Naive thymus-derived CD4-positive, alpha-beta T cell (primary cell): ENCODE data around the gene PIGZ. TPM values are rescaled to one million over a fixed set of nuclear protein-coding genes. Genes with fewer than 3 reads are reported as not detected.

Experiments used
- ATAC-seq: fragments of 150-1000 bp; cut with Tn5 transposase; 2 replicates; pipeline ENCODE4 v1.10.0; 2021; ENCODE audit warnings: mild to moderate bottlenecking, moderate library complexity
- CTCF ChIA-PET: fragments of 350-600 bp; sonication (Branson Sonifier 250); formaldehyde crosslinking; loops from one replicate; lab custom pipeline; 2021; ENCODE audit warnings: antibody characterized with exemption; lab: Charles Lee
- POLR2A ChIA-PET: fragments of 350-600 bp; sonication (Branson Sonifier 250); formaldehyde crosslinking; loops from one replicate; lab custom pipeline; 2021; ENCODE audit warnings: antibody characterized with exemption, inconsistent platforms; lab: Charles Lee
- DNase-seq, 9 donors: peaks; one replicate each; pipeline versions ENCODE4 v3.0.0 to v3.0.0-alpha.2; 2020 to 2022; ENCODE audit warnings: mixed read lengths in 1 of 9
- H3K27ac ChIP-seq: one replicate; pipeline ENCODE4 v1.7.0; 2013; ENCODE audit warnings: mild to moderate bottlenecking, low read depth, low read length, moderate library complexity
- H3K27me3 ChIP-seq, 2 donors: one replicate each; pipeline ENCODE4 v1.7.0; 2013; ENCODE audit warnings: low read length in 2 of 2, mild to moderate bottlenecking in 2 of 2, moderate library complexity in 2 of 2; ENCODE audit not compliant: control insufficient read depth in 2 of 2, insufficient read depth in 2 of 2
- H3K36me3 ChIP-seq, 3 experiments: 1 replicate in 2 of 3; 2 replicates in 1 of 3; pipeline ENCODE4 v1.7.0; 2013; ENCODE audit warnings: low read length in 3 of 3, mild to moderate bottlenecking in 3 of 3, moderate library complexity in 1 of 3; ENCODE audit not compliant: insufficient read depth in 3 of 3, control insufficient read depth in 2 of 3
- H3K4me1 ChIP-seq, 2 donors: one replicate each; pipeline ENCODE4 v1.7.0; 2013; ENCODE audit warnings: low read length in 2 of 2, mild to moderate bottlenecking in 2 of 2, moderate library complexity in 1 of 2; ENCODE audit not compliant: control insufficient read depth in 2 of 2, insufficient read depth in 2 of 2
- H3K4me3 ChIP-seq: 2 replicates; pipeline ENCODE4 v1.7.0; 2013; ENCODE audit warnings: mild to moderate bottlenecking, low read length
- H3K9me3 ChIP-seq, 3 experiments: 1 replicate in 2 of 3; 2 replicates in 1 of 3; pipeline ENCODE4 v1.7.0; 2013; ENCODE audit warnings: low read length in 3 of 3; ENCODE audit not compliant: control insufficient read depth in 2 of 3
- H3K27ac Mint-ChIP-seq, 9 donors: one replicate each; pipeline ENCODE4 v1.8.0; 2020 to 2022; ENCODE audit warnings: mixed read lengths in 9 of 9, mild to moderate bottlenecking in 8 of 9, moderate library complexity in 5 of 9, inconsistent platforms in 2 of 9
- H3K27me3 Mint-ChIP-seq, 5 donors: one replicate each; pipeline ENCODE4 v1.8.0; 2021 to 2022; ENCODE audit warnings: mixed read lengths in 5 of 5, mild to moderate bottlenecking in 1 of 5
- H3K36me3 Mint-ChIP-seq, 5 donors: one replicate each; pipeline ENCODE4 v1.8.0; 2020 to 2022; ENCODE audit warnings: mixed read lengths in 5 of 5, mild to moderate bottlenecking in 3 of 5, inconsistent platforms in 1 of 5
- H3K4me1 Mint-ChIP-seq, 7 donors: one replicate each; pipeline ENCODE4 v1.8.0; 2020 to 2022; ENCODE audit warnings: mixed read lengths in 7 of 7, mild to moderate bottlenecking in 3 of 7, inconsistent platforms in 1 of 7
- H3K4me3 Mint-ChIP-seq, 10 donors: one replicate each; pipeline ENCODE4 v1.8.0; 2020 to 2022; ENCODE audit warnings: mild to moderate bottlenecking in 10 of 10, mixed read lengths in 10 of 10, moderate library complexity in 6 of 10, inconsistent platforms in 2 of 10
- H3K9me3 Mint-ChIP-seq, 11 donors: one replicate each; pipeline ENCODE4 v1.8.0; 2020 to 2022; ENCODE audit warnings: mixed read lengths in 11 of 11, mild to moderate bottlenecking in 4 of 11, inconsistent platforms in 1 of 11, moderate library complexity in 1 of 11
- intact Hi-C, 2 donors: fragments of 100-400 bp; cut with micrococcal nuclease; formaldehyde crosslinking; loops; one replicate each; pipeline ENCODE4 v1.15.1; 2023
- polyA plus RNA-seq, 2 donors: library from polyadenylated mRNA; unstranded; fragments of 300-500 nt; fragmentation: Illumina TruSeq; gene quantifications; one replicate each; pipeline ENCODE4 v1.2.3, GENCODE V29; 2021
- total RNA-seq, 6 experiments: library from RNA in 5 of 6; stranded (reverse) in 5 of 6; gene quantifications; 1 replicate in 5 of 6; 2 replicates in 1 of 6; pipeline ENCODE4 v1.2.3 and lab custom pipeline; 2021 to 2026

The PIGZ gene
- total and polyA plus RNA-seq, 7 experiments from 2014 or later, result 0.20 to 2.7 (median 0.78) TPM; not detected in 1

DNA sequence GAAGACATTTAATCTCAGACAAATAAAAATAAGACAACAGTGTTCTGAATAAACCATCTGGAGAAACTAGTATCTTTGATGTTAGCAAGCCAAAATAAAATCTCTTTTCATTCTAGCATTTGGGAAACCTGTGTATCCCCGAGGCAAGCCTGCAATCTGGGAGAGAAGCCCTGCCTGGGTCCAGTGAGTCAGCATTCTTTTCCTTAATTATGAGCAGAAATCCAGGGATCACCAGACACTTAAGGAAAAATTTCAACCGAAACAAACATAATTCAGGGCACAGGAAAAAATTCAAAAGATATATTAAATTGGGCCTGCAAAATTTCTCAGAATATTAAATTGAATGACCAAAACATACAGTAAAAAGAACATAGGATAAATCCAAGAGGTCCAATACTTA is 30.5 kb downstream of the PIGZ start:
- peaks cover 0 to 5% (median 0%) of the 10 kb centered on the region in 5 donors for H3K27me3 Mint-ChIP-seq
- H3K9me3 Mint-ChIP-seq, result peaks cover 0 to 5% (median 0%) of the 10 kb centered on the region in 11 donors
- H3K4me1 Mint-ChIP-seq, result peaks cover 14 to 45% (median 31%) of the 10 kb centered on the region in 7 donors
- intact Hi-C loops, result no loop called here
- no peak overlapping the region for H3K4me3 Mint-ChIP-seq
- POLR2A ChIA-PET, result no interaction called here
- peaks cover 11 to 37% (median 25%) of the 10 kb centered on the region in 5 donors for H3K36me3 Mint-ChIP-seq
- Histone ChIP-seq H3K36me3 (peaks cover 18 to 71% (median 38%) of the 10 kb centered on the region in 3 experiments), H3K4me1 (peaks cover 7 to 13% of the 10 kb centered on the region in 2 donors), H3K27ac (no peak overlapping the region), H3K9me3 (no peaks in the 10 kb centered on the region), H3K4me3 (no peak overlapping the region), H3K27me3 (no peaks in the 10 kb centered on the region)
- ATAC-seq (no peak), DNase-seq (no peak)
- CTCF ChIA-PET, result no interaction called here
- H3K27ac Mint-ChIP-seq, result peak overlapping the region in 5 of 9 donors; percentile 32 to 57 (median 42)

DNA sequence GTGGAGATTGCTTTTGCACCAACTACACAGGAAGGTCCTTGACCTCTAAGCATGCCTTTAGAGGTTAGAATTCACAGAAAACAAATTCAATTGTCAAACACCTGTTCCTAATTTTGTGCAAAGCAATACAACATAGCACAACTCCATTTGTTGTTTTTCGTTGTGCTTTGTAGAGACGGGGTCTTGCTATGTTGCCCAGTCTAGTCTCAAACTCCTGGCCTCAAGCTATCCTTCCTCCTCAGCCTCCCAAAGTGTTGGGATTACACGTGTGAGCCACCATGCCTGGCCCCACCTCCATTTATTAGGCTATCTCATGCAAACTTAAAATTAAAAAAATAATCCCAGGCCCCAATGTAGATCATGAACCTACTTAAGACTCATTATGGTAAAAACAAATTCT is 32.3 kb downstream of the PIGZ start:
- H3K27ac ChIP-seq, result no peak overlapping the region
- H3K27me3 Mint-ChIP-seq, result no peaks in the 10 kb centered on the region
- DNase-seq, result no peak
- H3K36me3 Mint-ChIP-seq, result peaks cover 11 to 49% (median 26%) of the 10 kb centered on the region in 5 donors
- no peaks in the 10 kb centered on the region for H3K9me3 ChIP-seq
- H3K36me3 ChIP-seq, result peaks cover 18 to 74% (median 40%) of the 10 kb centered on the region in 3 experiments
- H3K27ac Mint-ChIP-seq, result peak overlapping the region in 1 of 9 donors; percentile 43
- H3K9me3 Mint-ChIP-seq, result no peaks in the 10 kb centered on the region
- no peak overlapping the region for H3K4me3 Mint-ChIP-seq
- H3K4me3 ChIP-seq, result no peak overlapping the region
- intact Hi-C loops, result no loop called here
- POLR2A ChIA-PET, result no interaction called here
- H3K4me1 ChIP-seq, result peaks cover 4 to 7% of the 10 kb centered on the region in 2 donors
- H3K27me3 ChIP-seq, result no peaks in the 10 kb centered on the region
- H3K4me1 Mint-ChIP-seq, result peaks cover 5 to 29% (median 18%) of the 10 kb centered on the region in 7 donors
- CTCF ChIA-PET, result no interaction called here
- ATAC-seq, result no peak

GRCh38 chr3:196932600-196932999 is 36.0 kb downstream of the PIGZ start:
- Histone ChIP-seq H3K27ac (no peak overlapping the region), H3K27me3 (no peaks in the 10 kb centered on the region), H3K4me3 (no peak overlapping the region), H3K4me1 (no peaks in the 10 kb centered on the region), H3K36me3 (peaks cover 18 to 80% (median 36%) of the 10 kb centered on the region in 3 experiments), H3K9me3 (no peaks in the 10 kb centered on the region)
- peak overlapping the region in 2 of 9 donors; percentile 9 to 38 for H3K27ac Mint-ChIP-seq
- ChIA-PET CTCF (no interaction called here), POLR2A (no interaction called here)
- intact Hi-C loops, result no loop called here
- no peak for ATAC-seq
- no peaks in the 10 kb centered on the region for H3K9me3 Mint-ChIP-seq
- no peaks in the 10 kb centered on the region for H3K27me3 Mint-ChIP-seq
- no peak for DNase-seq
- no peak overlapping the region for H3K4me3 Mint-ChIP-seq
- peaks cover 14 to 54% (median 24%) of the 10 kb centered on the region in 5 donors for H3K36me3 Mint-ChIP-seq
- H3K4me1 Mint-ChIP-seq, result peaks cover 0 to 8% (median 0%) of the 10 kb centered on the region in 7 donors

DNA sequence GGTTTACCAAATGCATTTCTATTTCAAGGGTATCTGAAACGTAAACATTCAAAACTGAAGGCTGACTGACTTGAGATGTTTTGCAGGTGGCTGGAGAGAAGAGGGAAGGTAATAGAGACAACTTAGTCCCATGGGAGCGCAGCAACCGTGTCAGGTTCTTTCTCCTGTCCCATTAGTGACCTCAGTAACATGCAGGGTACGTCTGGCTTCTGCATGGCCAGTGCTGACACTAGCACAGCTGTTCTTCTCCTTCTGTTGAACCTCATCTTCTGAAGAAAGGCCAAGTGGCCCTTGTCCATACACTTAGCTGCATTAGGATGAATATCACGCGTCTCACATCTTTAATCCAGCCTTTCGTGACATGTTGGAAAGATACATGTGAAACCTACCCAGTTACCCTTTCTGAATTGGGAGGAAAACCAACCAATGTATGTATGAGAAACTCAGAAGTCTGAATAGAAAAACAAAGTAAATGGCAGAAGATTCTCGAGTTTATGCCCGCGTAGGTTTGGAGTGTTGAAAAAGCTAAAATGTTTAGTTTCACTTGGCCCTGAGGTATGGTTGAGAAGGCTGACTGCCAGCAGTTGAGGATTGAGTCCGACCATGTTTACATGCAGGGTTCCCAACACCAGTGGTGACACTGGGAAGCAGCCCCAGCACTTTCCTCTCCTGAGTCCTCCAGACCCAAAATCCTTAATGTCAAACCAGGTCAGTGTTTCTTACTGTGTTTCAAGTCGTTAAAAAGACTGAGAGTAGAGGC is 36.6 kb downstream of the PIGZ start:
- DNase-seq, result no peak
- no peaks in the 10 kb centered on the region for H3K9me3 Mint-ChIP-seq
- H3K27me3 Mint-ChIP-seq, result no peaks in the 10 kb centered on the region
- ChIA-PET CTCF (no interaction called here), POLR2A (interaction anchor here (0.7 kb wide), 1 partner anchor 669 kb away, joined by 4 read pairs; no protein-coding TSS in a partner anchor)
- intact Hi-C loops, result no loop called here
- no peak overlapping the region for H3K4me3 Mint-ChIP-seq
- Histone ChIP-seq H3K36me3 (peaks cover 13 to 74% (median 33%) of the 10 kb centered on the region in 3 experiments), H3K4me1 (no peaks in the 10 kb centered on the region), H3K9me3 (no peaks in the 10 kb centered on the region), H3K27ac (no peak overlapping the region), H3K27me3 (no peaks in the 10 kb centered on the region), H3K4me3 (no peak overlapping the region)
- peak overlapping the region in 3 of 9 donors; percentile 9 to 38 (median 21) for H3K27ac Mint-ChIP-seq
- ATAC-seq, result no peak
- peaks cover 0 to 2% (median 0%) of the 10 kb centered on the region in 7 donors for H3K4me1 Mint-ChIP-seq
- peaks cover 13 to 48% (median 18%) of the 10 kb centered on the region in 5 donors for H3K36me3 Mint-ChIP-seq

GRCh38 chr3:196931157-196931556 is 37.5 kb downstream of the PIGZ start:
- intact Hi-C loops, result no loop called here
- ATAC-seq, result no peak
- POLR2A ChIA-PET, result interaction anchor here (0.9 kb wide), 1 partner anchor 10 kb away, joined by 3 read pairs; no protein-coding TSS in a partner anchor
- DNase-seq, result no peak
- no peak overlapping the region for H3K27ac ChIP-seq
- no peak overlapping the region for H3K4me3 ChIP-seq
- Mint-ChIP-seq H3K27me3 (no peaks in the 10 kb centered on the region), H3K27ac (no peak overlapping the region), H3K36me3 (peaks cover 7 to 39% (median 15%) of the 10 kb centered on the region in 5 donors), H3K9me3 (no peaks in the 10 kb centered on the region), H3K4me3 (no peak overlapping the region), H3K4me1 (no peaks in the 10 kb centered on the region)
- no peaks in the 10 kb centered on the region for H3K9me3 ChIP-seq
- CTCF ChIA-PET, result no interaction called here
- H3K27me3 ChIP-seq, result no peaks in the 10 kb centered on the region
- no peaks in the 10 kb centered on the region for H3K4me1 ChIP-seq
- H3K36me3 ChIP-seq, result peaks cover 7 to 65% (median 25%) of the 10 kb centered on the region in 3 experiments

GRCh38 chr3:196927571-196928453 is 40.8 kb downstream of the PIGZ start:
- Histone ChIP-seq H3K4me3 (no peak overlapping the region), H3K27me3 (no peaks in the 10 kb centered on the region), H3K27ac (no peak overlapping the region), H3K4me1 (no peaks in the 10 kb centered on the region), H3K9me3 (no peaks in the 10 kb centered on the region), H3K36me3 (peaks cover 0 to 39% (median 15%) of the 10 kb centered on the region in 3 experiments)
- no peaks in the 10 kb centered on the region for H3K4me1 Mint-ChIP-seq
- CTCF ChIA-PET, result no interaction called here
- DNase-seq, result no peak
- intact Hi-C loops, result no loop called here
- peaks cover 3 to 30% (median 9%) of the 10 kb centered on the region in 5 donors for H3K36me3 Mint-ChIP-seq
- no peaks in the 10 kb centered on the region for H3K9me3 Mint-ChIP-seq
- no peak for ATAC-seq
- peak overlapping the region in 2 of 9 donors; percentile 21 to 28 for H3K27ac Mint-ChIP-seq
- POLR2A ChIA-PET, result interaction anchor here (0.6 to 1.2 kb wide), 2 partner anchors 14 to 144 kb away, joined by 3 read pairs; partner anchors contain the start of gene NCBP2
- no peaks in the 10 kb centered on the region for H3K27me3 Mint-ChIP-seq
- no peak overlapping the region for H3K4me3 Mint-ChIP-seq
